Fibroblast of peridontal ligament (primary cell): ENCODE results near the gene M1AP.

Experiments used
- DNase-seq: peaks from one replicate; pipeline ENCODE4 v3.0.0-alpha.2; 2010; ENCODE audit errors: extremely low read depth

The M1AP gene

DNA sequence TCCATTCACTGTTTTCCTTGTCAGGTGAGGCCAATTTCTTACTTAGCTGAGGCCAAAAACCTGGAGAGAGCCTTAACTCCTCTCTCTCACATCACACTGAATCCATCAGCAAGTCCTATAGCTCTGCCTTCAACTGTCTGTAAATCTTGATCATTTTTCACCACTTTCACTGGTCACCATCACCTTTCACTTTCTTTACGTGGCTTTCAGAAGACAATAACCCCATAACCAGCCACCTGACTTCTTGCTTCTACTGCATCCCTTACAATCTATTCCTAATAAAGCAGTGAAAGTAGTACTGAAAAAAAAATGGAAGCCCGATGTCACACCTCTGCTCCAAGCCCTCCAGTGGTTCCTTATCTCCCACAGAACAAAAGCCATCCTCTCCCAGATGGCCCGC is 102.1 kb downstream of the M1AP start:
- DNase-seq, result no peak

DNA sequence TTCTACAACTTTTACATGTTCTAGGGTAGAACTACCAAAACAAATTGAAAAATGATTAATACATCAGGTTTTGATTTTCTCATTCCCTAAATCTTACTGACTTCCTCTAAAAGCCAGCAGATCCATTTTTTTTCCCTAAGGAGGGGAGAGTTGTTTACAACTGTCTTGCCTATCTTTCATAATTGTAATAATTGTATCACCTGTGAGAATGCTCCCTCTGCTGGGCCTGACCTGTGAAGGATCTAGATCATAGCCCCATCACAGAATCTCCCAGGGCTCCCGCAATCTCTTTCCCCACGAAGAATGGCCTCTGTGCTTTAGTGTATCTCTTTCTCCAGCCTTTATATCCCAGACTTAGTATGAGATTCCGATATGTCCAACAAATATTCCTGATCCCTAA is 103.5 kb downstream of the M1AP start:
- DNase-seq, result no peak

DNA sequence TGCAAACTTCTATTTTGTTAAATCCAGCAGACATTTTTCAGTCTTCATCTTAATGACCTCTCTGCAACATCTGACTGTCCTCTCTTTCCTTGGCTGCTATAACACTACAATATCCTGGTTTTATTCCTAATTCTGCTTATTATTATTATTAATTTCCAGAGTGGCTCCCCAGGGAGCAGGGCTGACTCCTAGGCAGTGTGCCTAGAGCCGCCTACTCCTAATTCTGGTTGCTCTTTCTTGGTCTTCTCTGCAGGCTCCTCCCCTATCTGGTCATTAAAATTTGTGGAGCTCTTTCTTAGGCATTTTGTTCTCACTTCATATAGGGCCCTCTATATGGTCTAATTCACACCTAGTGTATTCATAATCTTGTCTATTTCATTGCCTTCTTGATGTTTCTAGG is 105.2 kb downstream of the M1AP start:
- DNase-seq, result no peak

DNA sequence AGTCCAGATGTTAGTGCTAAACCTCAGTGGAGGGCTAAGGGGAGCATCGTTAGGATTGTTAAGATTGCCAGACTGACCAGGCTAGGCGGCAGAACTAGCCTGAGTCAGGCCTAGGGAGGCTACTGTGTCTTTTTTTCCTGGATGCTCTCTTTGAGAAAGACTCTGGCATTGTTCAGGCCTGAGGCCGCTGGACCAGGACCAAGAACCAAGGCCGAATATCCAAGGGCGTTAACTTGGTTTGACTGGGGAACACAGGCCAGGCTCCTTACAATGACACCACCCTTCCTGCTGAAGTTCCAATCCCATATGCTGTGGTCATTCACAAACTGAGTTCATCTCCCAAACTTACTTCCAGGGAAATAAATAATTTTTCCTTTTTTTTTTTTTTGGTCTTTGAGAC is 107.8 kb downstream of the M1AP start:
- DNase-seq, result no peak

DNA sequence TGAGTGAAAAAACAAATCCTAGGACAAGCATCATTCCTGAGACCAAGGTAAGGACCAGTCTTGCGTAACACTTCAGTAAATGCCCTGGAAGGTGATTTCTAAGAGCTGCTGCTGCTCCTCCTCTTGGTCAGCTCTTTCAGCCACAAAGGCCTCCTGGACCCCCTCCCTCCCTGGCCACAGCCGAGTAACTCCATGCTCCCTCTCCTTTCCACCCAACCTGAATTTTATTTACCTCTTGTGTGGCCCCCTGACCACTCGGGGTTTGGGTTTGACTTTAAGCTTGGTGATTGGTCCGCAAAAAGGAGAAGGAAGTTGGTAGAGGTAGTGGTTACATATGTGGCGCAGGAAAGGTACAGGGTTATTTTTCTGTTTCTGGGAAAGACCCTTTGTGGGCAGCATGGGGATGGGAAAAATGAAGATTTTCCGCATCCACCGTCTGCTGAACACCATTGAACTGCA is 109.2 kb downstream of the M1AP start:
- DNase-seq, result no peak

DNA sequence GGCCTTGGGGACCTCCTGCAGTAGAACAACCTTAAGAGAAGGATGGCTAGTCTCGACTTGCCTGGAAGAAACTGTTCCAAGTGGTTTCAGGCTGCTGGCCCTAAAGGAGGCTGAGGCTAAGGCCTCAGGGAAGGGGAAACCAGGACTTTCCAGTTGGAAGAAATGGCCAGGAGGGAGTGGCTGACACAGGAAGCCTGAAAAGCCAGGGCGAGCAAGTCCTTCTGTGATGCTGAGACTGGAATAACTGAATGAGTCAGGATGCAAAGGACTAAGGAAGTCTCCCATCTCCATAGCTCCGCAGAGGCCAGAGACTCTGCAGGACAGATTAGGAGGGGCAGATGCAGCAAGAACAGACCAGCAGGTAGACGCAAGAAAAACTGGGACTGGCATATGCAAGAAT is 111.0 kb downstream of the M1AP start:
- peak; percentile 31 for DNase-seq

DNA sequence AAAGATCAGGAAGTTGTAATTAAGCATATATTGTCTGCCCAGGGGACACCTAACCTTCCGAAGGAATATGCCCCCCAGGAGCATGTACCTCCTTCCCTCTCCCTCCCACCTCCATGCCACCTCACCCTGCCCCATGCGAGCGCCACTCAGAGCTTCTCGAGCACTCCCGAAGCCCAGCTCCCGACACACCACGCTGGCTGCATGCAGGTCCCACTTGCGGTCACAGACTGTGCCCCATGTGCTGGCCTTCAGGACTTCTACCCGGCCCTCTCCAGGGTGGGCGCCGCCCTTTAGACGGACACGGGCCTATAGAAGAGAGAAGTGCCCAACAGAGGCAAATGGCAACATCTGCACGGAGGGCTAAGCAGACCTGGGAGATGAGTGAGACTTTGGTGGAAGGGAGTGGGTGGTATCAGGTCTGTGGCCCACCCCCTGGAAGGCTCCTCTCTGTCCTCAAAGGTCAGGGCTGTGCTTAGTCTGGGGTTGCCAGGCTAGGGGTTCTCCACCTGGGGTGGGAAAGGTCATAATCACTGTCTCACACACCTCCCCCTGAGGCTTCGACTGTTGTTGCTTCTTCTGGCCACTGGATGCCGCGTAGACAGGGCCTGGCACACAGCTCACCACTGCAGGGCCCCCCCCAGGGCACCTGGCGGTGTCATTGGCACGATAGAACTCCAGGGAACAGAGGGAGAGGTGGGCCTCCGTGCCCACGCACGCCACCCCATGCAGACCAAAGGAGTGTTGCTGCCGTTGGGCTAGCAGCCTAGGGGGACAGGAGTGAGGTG is 111.8 kb downstream of the M1AP start:
- no peak for DNase-seq

DNA sequence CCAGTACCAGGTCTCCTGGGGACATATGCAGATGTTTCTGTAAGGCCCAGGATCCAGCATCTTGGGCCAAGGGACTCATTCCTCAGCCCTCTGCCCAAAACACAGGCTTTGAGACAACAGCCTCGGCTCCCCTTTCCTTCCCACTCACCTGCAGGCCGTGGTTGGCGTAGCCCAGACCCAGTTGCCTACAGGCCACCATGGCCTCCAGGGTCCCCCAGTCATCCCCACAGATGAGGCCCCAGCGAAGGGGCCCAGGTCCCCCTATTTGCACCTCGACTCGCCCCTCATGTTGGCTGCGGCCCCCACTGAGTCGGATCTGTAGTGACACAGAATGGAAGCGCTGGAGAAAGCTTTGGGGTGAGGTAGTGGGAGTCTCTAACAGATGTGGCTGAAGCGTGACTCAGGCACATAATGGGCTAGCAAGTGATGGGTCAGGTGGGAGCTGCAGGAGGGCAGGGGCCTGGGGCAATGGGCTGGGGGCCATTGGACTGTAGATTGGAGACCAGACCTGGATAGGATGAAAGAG is 112.6 kb downstream of the M1AP start:
- no peak for DNase-seq

DNA sequence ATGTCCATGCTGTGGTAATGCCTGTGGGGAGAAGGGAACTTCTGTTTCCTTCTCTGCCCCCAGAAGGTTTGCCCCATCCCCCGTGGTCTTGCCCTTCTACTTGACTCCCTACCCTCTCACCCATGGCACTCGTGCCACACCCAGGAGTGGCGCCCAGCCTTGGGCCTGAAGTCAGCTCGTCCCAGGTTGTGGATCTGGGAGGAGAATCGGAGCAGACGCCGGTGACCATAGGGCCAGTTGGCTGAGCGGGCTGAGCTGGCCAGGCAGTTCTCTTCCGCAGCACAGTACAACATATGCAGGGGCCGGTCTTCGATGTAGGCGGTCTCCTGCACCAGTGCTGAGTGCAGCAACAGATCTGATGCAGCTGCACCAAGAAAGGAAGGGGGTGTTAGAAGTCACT is 113.7 kb downstream of the M1AP start:
- no peak for DNase-seq

DNA sequence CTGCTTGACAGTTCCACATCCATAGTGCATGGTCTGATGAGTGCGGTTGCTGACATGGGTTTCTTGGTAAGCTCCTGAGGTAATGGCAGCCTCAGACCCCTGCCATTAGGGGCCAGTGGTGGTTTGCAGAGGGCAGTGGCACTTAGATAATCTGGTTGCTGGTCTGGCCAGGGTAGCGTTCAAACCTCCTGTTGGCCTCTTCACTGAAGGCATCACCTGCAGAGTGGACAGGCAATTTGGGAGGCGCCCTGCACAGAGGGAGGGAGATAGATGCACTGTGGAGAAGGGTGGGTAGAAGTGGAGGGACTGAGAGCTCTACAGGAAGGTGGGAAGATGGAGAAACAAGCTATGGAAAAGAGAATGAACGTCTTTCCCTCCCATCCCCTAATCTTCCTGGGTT is 114.7 kb downstream of the M1AP start:
- no peak for DNase-seq

DNA sequence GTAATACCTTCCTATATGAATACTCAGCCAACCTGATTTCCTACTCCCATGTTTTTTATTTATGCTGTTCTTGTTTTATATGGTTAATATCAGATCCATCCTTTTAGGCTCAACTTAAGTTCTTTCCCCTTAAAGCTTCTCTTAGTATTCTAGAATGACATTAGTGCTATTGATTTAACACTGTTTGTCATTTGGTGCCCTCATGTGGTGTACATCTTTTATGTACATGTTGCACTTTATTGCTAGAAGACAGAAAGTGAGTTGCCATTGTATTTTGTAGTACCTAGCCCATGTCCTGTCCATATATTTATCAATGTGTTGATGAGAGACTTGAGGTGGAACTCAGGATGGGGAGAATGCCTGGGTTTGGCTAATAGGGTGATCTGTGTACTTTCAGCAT is 115.9 kb downstream of the M1AP start:
- peak; percentile 78 for DNase-seq

DNA sequence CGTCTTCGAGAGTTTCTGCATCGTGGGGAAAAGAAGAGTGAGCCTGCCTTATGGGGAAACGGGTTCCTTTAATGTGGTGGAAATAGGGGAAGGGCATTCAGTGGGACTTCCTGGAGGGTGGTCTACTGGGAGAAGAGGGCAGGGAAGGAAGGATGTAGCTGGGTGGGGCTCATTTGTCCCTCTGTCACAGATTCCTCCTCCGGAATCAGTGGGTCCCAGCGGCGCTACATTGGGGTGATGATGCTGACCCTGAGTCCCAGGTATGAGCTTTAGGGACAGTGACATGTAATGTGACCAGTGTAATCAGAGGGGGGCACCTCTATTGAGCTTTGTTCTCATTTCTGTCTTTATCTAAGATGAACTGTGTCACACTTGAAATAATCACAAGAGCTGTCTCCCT is 116.5 kb downstream of the M1AP start:
- no peak for DNase-seq

DNA sequence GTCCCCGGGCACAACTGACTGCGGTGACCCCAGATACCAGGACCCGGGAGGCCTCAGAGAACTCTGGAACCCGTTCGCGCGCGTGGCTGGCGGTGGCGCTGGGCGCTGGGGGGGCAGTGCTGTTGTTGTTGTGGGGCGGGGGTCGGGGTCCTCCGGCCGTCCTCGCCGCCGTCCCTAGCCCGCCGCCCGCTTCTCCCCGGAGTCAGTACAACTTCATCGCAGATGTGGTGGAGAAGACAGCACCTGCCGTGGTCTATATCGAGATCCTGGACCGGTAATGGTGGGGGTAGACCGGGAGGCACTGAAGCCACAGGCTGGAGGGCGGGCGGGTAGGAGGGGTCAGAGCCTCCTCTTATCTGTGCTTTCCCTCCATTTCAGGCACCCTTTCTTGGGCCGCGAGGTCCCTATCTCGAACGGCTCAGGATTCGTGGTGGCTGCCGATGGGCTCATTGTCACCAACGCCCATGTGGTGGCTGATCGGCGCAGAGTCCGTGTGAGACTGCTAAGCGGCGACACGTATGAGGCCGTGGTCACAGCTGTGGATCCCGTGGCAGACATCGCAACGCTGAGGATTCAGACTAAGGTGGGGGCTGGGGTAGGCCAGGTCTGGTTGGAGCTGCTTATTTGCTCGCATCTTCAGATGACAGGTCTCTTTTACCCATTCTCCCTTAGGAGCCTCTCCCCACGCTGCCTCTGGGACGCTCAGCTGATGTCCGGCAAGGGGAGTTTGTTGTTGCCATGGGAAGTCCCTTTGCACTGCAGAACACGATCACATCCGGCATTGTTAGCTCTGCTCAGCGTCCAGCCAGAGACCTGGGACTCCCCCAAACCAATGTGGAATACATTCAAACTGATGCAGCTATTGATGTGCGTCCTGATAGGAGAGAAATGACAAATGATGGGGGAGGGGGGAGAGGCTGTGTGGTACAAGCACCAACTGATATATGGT is 117.6 kb downstream of the M1AP start:
- peak; percentile 36 for DNase-seq

DNA sequence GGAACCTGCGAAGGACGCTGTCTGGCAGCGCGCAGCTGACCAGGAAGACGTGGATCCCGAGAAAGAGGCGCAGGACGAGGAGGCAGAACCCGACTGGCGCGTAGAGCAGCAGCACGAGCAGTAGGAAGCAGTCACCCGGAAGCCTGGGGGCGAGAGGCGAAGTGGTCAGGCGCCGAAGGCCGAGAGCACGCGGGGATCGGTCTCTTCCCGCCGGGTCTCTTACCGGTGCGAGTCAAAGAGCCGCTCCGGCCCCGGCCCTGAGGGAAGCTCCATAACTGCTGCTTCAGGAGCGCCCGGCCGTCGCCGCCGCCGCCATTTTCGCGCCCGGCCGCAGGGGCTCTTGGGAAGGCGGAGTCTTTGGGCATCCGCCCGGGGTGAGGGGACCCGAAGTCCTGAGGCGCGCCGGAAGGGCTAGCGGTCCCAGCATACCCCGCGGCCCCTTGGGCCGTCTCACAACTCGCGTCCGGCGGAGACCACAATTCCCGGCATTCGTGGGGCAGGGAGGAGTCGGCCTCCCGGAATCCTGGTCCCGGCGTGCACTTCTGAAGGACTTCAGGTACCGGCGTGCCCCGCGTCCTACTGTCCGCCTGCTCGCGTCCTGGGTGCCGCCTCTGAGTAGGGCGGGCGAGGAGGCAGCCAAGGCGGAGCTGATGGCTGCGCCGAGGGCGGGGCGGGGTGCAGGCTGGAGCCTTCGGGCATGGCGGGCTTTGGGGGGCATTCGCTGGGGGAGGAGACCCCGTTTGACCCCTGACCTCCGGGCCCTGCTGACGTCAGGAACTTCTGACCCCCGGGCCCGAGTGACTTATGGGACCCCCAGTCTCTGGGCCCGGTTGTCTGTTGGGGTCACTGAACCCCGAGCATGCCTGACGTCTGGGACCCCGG is 118.5 kb downstream of the M1AP start, which contains the start of the genes AUP1 and HTRA2:
AUP1 (minus strand) TSS at position 350 of the 882 bp plus-strand sequence; CDS start at position 273, 77 bp downstream.
HTRA2 (plus strand) TSS at position 577 of the 882 bp plus-strand sequence; CDS start at position 651, 74 bp downstream.
- peak; percentile 99 for DNase-seq

DNA sequence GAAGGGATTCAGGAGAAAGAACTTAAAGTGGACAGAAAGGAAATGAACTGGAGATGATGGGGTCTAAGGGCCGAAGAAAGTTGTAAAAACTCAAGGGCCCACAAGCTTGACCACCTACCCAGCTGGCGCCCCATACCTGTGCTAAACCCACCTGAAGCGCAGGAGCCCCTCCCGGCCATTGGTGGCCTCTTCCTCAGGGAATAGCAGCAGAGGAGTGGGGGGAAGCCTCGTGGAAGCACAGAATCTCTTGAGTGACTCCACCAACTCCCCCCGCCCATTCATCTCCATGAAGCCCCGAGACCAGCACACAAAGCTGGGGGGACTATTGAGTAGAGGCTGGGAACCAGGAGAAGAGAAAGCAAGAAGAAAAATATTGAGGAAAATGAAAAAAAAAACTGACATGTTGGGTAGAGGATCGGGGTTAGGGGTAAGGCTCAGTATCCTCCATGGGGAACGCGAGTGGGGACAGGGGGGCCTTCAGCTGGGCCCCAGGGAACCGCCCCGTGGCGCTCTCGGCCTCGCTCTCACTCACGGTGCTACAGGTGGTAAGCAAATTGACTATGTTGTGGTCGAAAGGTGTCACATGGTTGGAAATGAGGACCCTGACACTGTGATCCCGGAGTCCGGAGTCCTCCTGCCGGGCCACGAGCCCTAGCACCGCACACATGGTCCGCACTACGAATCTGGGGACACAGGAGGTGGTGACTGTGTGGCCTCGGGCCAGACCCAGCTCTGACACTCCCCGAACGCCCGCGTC is 119.4 kb downstream of the M1AP start:
- no peak for DNase-seq

DNA sequence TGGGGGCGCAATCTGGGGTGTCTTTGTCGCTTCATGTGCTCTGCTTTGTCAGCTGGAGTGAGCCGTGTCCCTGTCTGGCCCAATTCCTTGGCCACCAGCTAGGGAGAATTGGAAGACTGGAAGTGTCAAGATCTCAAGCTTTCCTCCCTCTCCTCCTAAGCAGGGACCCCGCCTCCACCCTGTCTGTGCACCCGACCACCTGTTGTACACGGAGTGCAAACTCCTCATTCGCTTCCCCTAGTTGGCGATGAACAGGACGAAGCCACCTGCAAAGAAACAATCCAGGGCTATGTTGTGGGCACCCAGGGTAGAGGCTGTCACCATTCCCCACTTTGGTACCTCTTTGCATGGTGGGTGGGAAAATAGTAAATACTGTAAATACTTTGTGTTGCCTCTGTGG is 120.4 kb downstream of the M1AP start:
- no peak for DNase-seq

DNA sequence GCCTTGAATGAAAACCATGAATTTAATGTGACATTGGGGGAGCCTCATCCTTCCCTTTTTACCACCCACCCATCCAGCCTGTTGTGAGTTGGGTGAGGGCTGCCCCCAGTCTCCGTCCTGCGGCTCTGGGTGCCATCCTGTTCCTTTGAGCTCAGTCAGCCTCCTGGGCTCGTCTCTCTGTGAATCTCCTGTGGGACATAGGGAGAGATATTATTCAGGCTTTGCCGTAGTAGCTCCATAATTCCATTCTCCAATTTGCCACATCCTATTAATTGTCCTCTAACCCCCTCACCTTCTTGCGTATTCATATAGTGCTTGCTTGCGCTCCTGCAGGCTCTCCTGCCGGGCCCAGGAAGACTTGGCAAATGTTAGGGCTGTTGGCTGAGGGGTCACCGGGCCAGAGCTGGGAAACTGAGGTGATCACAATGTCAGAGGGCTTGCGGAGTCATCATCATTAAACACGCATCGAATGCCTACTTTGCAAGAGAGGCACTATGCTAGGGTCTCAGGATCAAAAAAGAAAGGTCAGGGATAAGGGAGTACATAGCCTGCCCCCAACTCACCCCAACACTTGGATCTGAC is 121.4 kb downstream of the M1AP start:
- no peak for DNase-seq

DNA sequence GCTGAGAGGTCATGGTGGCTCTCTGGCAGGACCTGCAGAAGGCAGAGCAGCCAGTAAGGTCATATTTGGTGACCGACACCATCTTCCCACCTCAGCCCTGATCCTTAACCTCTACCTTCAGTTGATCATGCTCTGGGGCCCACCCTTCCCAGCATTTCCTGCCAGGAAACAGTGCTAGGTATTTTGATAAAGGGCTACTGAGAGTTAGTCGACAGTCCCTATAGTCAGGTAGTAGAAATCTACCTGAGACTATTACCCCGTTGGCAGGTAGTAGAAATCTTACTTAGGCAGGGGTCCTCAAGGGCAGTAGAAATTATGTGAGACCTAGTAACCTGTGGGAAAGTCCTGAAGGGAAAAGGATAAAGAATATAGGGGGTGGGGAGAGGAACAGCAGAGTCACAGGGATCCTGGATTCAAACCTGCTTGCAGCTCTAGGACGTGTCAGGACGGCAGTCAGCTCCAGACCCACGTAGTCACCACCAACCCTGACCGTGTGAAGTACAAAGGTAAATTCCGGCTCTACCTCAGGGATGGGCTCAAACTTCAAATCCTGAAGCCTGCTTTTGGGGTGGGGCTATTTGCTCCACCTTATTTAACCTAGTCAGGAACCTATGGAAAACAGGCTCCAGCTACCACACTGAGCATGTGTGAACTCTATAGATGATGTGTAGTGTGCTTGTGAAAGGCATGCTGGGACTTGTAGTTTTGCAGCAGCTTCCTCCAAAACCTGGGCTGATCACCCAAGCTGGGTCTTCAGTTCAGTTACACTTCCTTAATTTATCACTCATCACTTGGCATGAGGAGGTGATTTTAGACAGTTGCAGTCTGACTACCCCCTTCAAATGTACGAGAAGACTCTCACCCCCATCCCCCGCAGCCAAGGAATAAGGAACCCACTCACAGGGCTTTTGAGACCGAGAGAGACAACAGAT is 122.1 kb downstream of the M1AP start, which contains the start of gene DQX1:
DQX1 (minus strand) TSS at position 515 of the 932 bp plus-strand sequence; CDS start at position 13, 502 bp downstream.
- no peak for DNase-seq
